ENCODE data around the gene LAMP5. TPM values are rescaled to one million over a fixed set of nuclear protein-coding genes. Genes with fewer than 3 reads are reported as not detected.

The LAMP5 gene
- total RNA-seq, 1 donor from 2014 or later, result 0.80 TPM

GRCh38 chr20:9498322-9498721, 16.1 kb upstream of the LAMP5 start:
- H3K9me3 Mint-ChIP-seq (ENCODE audit: unreplicated experiment), result no peaks in the 10 kb centered on the region
- no peaks in the 10 kb centered on the region for H3K4me1 Mint-ChIP-seq (ENCODE audit: unreplicated experiment)
- TF ChIP-seq CTCF (IDR thresholded peaks at IDR 0.05; ENCODE audit: unreplicated experiment), result no peak
- H3K4me3 Mint-ChIP-seq (ENCODE audit: unreplicated experiment), result no peak overlapping the region
- H3K36me3 Mint-ChIP-seq (ENCODE audit: low read depth, unreplicated experiment), result no peaks in the 10 kb centered on the region
- DNase-seq (ENCODE audit: low spot score), result no peak
- no peak overlapping the region for H3K27ac Mint-ChIP-seq (ENCODE audit: unreplicated experiment)
- H3K27me3 Mint-ChIP-seq (ENCODE audit: unreplicated experiment), result peaks cover 3% of the 10 kb centered on the region

GRCh38 chr20:9499126-9499899, 15.1 kb upstream of the LAMP5 start:
- no peaks in the 10 kb centered on the region for H3K36me3 Mint-ChIP-seq (ENCODE audit: low read depth, unreplicated experiment)
- H3K27me3 Mint-ChIP-seq (ENCODE audit: unreplicated experiment), result peaks cover 3% of the 10 kb centered on the region
- no peak overlapping the region for H3K4me3 Mint-ChIP-seq (ENCODE audit: unreplicated experiment)
- TF ChIP-seq CTCF (IDR thresholded peaks at IDR 0.05; ENCODE audit: unreplicated experiment), result no peak
- no peak for DNase-seq (ENCODE audit: low spot score)
- no peaks in the 10 kb centered on the region for H3K9me3 Mint-ChIP-seq (ENCODE audit: unreplicated experiment)
- no peaks in the 10 kb centered on the region for H3K4me1 Mint-ChIP-seq (ENCODE audit: unreplicated experiment)
- H3K27ac Mint-ChIP-seq (ENCODE audit: unreplicated experiment), result no peak overlapping the region

GRCh38 chr20:9500121-9500520, 14.3 kb upstream of the LAMP5 start:
- Mint-ChIP-seq H3K36me3 (ENCODE audit: low read depth, unreplicated experiment) (no peaks in the 10 kb centered on the region), H3K9me3 (ENCODE audit: unreplicated experiment) (no peaks in the 10 kb centered on the region), H3K4me3 (ENCODE audit: unreplicated experiment) (no peak overlapping the region), H3K27me3 (ENCODE audit: unreplicated experiment) (peaks cover 3% of the 10 kb centered on the region), H3K4me1 (ENCODE audit: unreplicated experiment) (no peaks in the 10 kb centered on the region), H3K27ac (ENCODE audit: unreplicated experiment) (no peak overlapping the region)
- TF ChIP-seq CTCF (IDR thresholded peaks at IDR 0.05; ENCODE audit: unreplicated experiment), result no peak
- DNase-seq (ENCODE audit: low spot score), result no peak

- no peaks in the 10 kb centered on the region for H3K4me1 Mint-ChIP-seq (ENCODE audit: unreplicated experiment)
- H3K27ac Mint-ChIP-seq (ENCODE audit: unreplicated experiment), result no peak overlapping the region
- no peaks in the 10 kb centered on the region for H3K9me3 Mint-ChIP-seq (ENCODE audit: unreplicated experiment)
- H3K36me3 Mint-ChIP-seq (ENCODE audit: low read depth, unreplicated experiment), result no peaks in the 10 kb centered on the region
- no peak for DNase-seq (ENCODE audit: low spot score)
- H3K4me3 Mint-ChIP-seq (ENCODE audit: unreplicated experiment), result no peak overlapping the region
- no peaks in the 10 kb centered on the region for H3K27me3 Mint-ChIP-seq (ENCODE audit: unreplicated experiment)
- TF ChIP-seq CTCF (IDR thresholded peaks at IDR 0.05; ENCODE audit: unreplicated experiment), result no peak
Measured at GRCh38 chr20:9501473-9501872, 12.9 kb upstream of the LAMP5 start.

- Mint-ChIP-seq H3K9me3 (ENCODE audit: unreplicated experiment) (no peaks in the 10 kb centered on the region), H3K27ac (ENCODE audit: unreplicated experiment) (no peak overlapping the region), H3K4me1 (ENCODE audit: unreplicated experiment) (no peaks in the 10 kb centered on the region), H3K4me3 (ENCODE audit: unreplicated experiment) (no peak overlapping the region), H3K27me3 (ENCODE audit: unreplicated experiment) (no peaks in the 10 kb centered on the region), H3K36me3 (ENCODE audit: low read depth, unreplicated experiment) (no peaks in the 10 kb centered on the region)
- no peak for DNase-seq (ENCODE audit: low spot score)
- TF ChIP-seq CTCF (IDR thresholded peaks at IDR 0.05; ENCODE audit: unreplicated experiment), result no peak
Measured at GRCh38 chr20:9503526-9504245, 10.7 kb upstream of the LAMP5 start.
